HepG2 (cell line): Measurements from ENCODE around the gene AGPAT3. TPM values are rescaled to one million over a fixed set of nuclear protein-coding genes. Genes with fewer than 3 reads are reported as not detected.

ENCODE experiments used
- AKAP8 ChIP-seq: sonication (generic); formaldehyde crosslinking; IDR thresholded peaks from 2 replicates; pipeline ENCODE4 v1.5.1; 2020; ENCODE audit warnings: mild to moderate bottlenecking, missing genetic modification reagents
- CENPX ChIP-seq: sonication (generic); formaldehyde crosslinking; IDR thresholded peaks from 2 replicates; pipeline ENCODE4 v1.9.0; 2021; ENCODE audit warnings: mild to moderate bottlenecking, missing genetic modification reagents, moderate library complexity
- GATAD1 ChIP-seq: IDR thresholded peaks from 2 replicates; pipeline ENCODE4 v1.6.1; 2016; ENCODE audit warnings: missing genetic modification reagents, missing compliant biosample characterization
- HNRNPK ChIP-seq: fragments of 200-400 bp; formaldehyde crosslinking; IDR thresholded peaks from 2 replicates; pipeline ENCODE4 v1.6.1; 2018; ENCODE audit warnings: low read length, low read depth, moderate library complexity, mild to moderate bottlenecking; ENCODE audit not compliant: poor library complexity, severe bottlenecking
- HNRNPLL ChIP-seq: fragments of 200-400 bp; formaldehyde crosslinking; IDR thresholded peaks from 2 replicates; pipeline ENCODE4 v1.6.1; 2017; ENCODE audit warnings: mild to moderate bottlenecking, low read depth, low read length; ENCODE audit not compliant: poor library complexity, severe bottlenecking
- KAT7 ChIP-seq: IDR thresholded peaks from 2 replicates; pipeline ENCODE4 v1.6.1; 2018; ENCODE audit warnings: borderline replicate concordance, missing compliant biosample characterization
- NFATC3 ChIP-seq: sonication (generic); formaldehyde crosslinking; IDR thresholded peaks from 2 replicates; pipeline ENCODE4 v1.5.1; 2020; ENCODE audit warnings: mild to moderate bottlenecking, missing genetic modification reagents
- NFE2L1 ChIP-seq: sonication (generic); formaldehyde crosslinking; IDR thresholded peaks from 2 replicates; pipeline ENCODE4 v1.4.0; 2020; ENCODE audit warnings: missing genetic modification reagents, mild to moderate bottlenecking, borderline replicate concordance
- PAF1 ChIP-seq: IDR thresholded peaks from 2 replicates; pipeline ENCODE4 v1.6.1; 2016; ENCODE audit warnings: missing genetic modification reagents, missing compliant biosample characterization
- PAX8 ChIP-seq: sonication (generic); formaldehyde crosslinking; IDR thresholded peaks from 2 replicates; pipeline ENCODE4 v1.8.0; 2022; ENCODE audit warnings: mild to moderate bottlenecking, missing genetic modification reagents, borderline replicate concordance
- PRDM10 ChIP-seq: sonication (generic); formaldehyde crosslinking; IDR thresholded peaks from 2 replicates; pipeline ENCODE4 v1.4.0; 2020; ENCODE audit warnings: low read depth, missing genetic modification reagents
- ZFAT ChIP-seq: sonication (generic); formaldehyde crosslinking; conservative IDR thresholded peaks from 2 replicates; pipeline ENCODE4 v1.8.1; 2023; ENCODE audit warnings: missing genetic modification reagents, inconsistent platforms
- ZGPAT ChIP-seq: IDR thresholded peaks from 2 replicates; pipeline ENCODE4 v1.6.1; 2016; ENCODE audit warnings: mild to moderate bottlenecking
- ZNF430 ChIP-seq: sonication (generic); formaldehyde crosslinking; IDR thresholded peaks from 2 replicates; pipeline ENCODE4 v1.9.0; 2021; ENCODE audit warnings: mild to moderate bottlenecking, missing genetic modification reagents
- ZNF678 ChIP-seq: sonication (generic); formaldehyde crosslinking; IDR thresholded peaks from 2 replicates; pipeline ENCODE4 v1.4.0; 2020; ENCODE audit warnings: mild to moderate bottlenecking, missing genetic modification reagents
- ZNF749 ChIP-seq: sonication (generic); formaldehyde crosslinking; IDR thresholded peaks from 2 replicates; pipeline ENCODE4 v1.8.0; 2022; ENCODE audit warnings: mild to moderate bottlenecking, missing genetic modification reagents, moderate library complexity, borderline replicate concordance
- ZNF777 ChIP-seq: sonication (generic); formaldehyde crosslinking; IDR thresholded peaks from 2 replicates; pipeline ENCODE4 v1.4.0; 2020; ENCODE audit warnings: missing genetic modification reagents
- ZSCAN21 ChIP-seq: sonication (generic); formaldehyde crosslinking; IDR thresholded peaks from 2 replicates; pipeline ENCODE4 v1.8.0; 2022; ENCODE audit warnings: mild to moderate bottlenecking, missing genetic modification reagents, moderate library complexity, borderline replicate concordance
- ZXDC ChIP-seq: sonication (generic); formaldehyde crosslinking; IDR thresholded peaks from 2 replicates; pipeline ENCODE4 v1.5.0; 2020; ENCODE audit warnings: mild to moderate bottlenecking, missing genetic modification reagents
- polyA plus RNA-seq, 8 experiments: library from polyadenylated mRNA; depleted of rRNA in 3 of 8; stranded (reverse) in 7 of 8; unstranded in 1 of 8; fragments of >200 nt; fragmentation: Illumina TruSeq in 4 of 8; extraction: Trizol in 4 of 8; gene quantifications; 2 replicates each; pipeline versions ENCODE4 v1.2.1 to v1.2.3, GENCODE V29; 2011 to 2016; ENCODE audit warnings: low read depth in 4 of 8, missing spikeins in 1 of 8, mixed read lengths in 1 of 8; ENCODE audit not compliant: insufficient read depth in 1 of 8
- total RNA-seq, 5 experiments: library from RNA; depleted of rRNA; stranded (reverse); fragments of >200 nt; fragmentation: Illumina TruSeq; extraction: Trizol; gene quantifications; 2 replicates each; pipeline ENCODE4 v1.2.3, GENCODE V29; 2016; ENCODE audit warnings: low read depth in 1 of 5

Gene AGPAT3
- total and polyA plus RNA-seq, 2 of the 13 experiments (the other 11 are each of a cell fraction or from before 2014, with no cell fraction given) = 32.2 to 54.4 TPM

- 0 out of 2 replicates have a peak, but pooled peaks have one; percentile 42 for TF ChIP-seq PRDM10 (CRISPR knock-in tag)
- TF ChIP-seq ZNF678 (CRISPR knock-in tag) = no peak
- TF ChIP-seq NFE2L1 (CRISPR knock-in tag) = no peak
- no peak for TF ChIP-seq PAF1 (CRISPR knock-in tag)
- no peak for TF ChIP-seq AKAP8 (CRISPR knock-in tag)
- TF ChIP-seq KAT7 (CRISPR knock-in tag) = 0 out of 2 replicates have a peak, but pooled peaks have one; percentile 38
- TF ChIP-seq HNRNPK = no peak
- TF ChIP-seq ZFAT (CRISPR knock-in tag) = no peak
- peak; percentile 68 for TF ChIP-seq ZGPAT (CRISPR knock-in tag)
- no peak for TF ChIP-seq ZXDC (CRISPR knock-in tag)
- peak; percentile 40; the same call in 1 of the 2 replicates for TF ChIP-seq ZSCAN21 (CRISPR knock-in tag)
- 0 out of 2 replicates have a peak, but pooled peaks have one; percentile 59 for TF ChIP-seq ZNF777 (CRISPR knock-in tag)
- no peak for TF ChIP-seq NFATC3 (CRISPR knock-in tag)
- 0 out of 2 replicates have a peak, but pooled peaks have one; percentile 19 for TF ChIP-seq GATAD1 (CRISPR knock-in tag)
- 0 out of 2 replicates have a peak, but pooled peaks have one; percentile 34 for TF ChIP-seq ZNF430 (CRISPR knock-in tag)
- no peak for TF ChIP-seq PAX8 (CRISPR knock-in tag)
- TF ChIP-seq CENPX (CRISPR knock-in tag) = no peak
- TF ChIP-seq ZNF749 = no peak
- no peak for TF ChIP-seq HNRNPLL
Measured at GRCh38 chr21:43938751-43939442, 73.9 kb downstream of the AGPAT3 start (continued).
